K562 (cell line): ENCODE results near the gene CDC42BPB. TPM values are rescaled to one million over a fixed set of nuclear protein-coding genes. Genes with fewer than 3 reads are reported as not detected.

Source experiments
- ATAC-seq: fragments of 200-7000 bp; cut with Tn5 transposase; 3 replicates; pipeline ENCODE4 v1.9.1; 2020; ENCODE audit warnings: moderate library complexity
- BruUV-seq: library from RNA; stranded (reverse); fragments of 400-500 nt; replicated peaks from 2 replicates; lab custom pipeline; 2021; lab: Mats Ljungman, UMichigan
- CTCF ChIA-PET: fragments of 300-600 bp; formaldehyde crosslinking; extraction: SDS; loops from one replicate; lab custom pipeline; 2021; ENCODE audit warnings: low intra/inter-chr PET ratio; lab: Yijun Ruan, JAX
- POLR2A ChIA-PET: fragments of 300-600, 350-650 bp; sonication (Branson Sonifier 250); formaldehyde crosslinking; extraction: SDS; loops from one replicate; lab custom pipeline; 2021; ENCODE audit warnings: antibody characterized with exemption, inconsistent platforms; lab: Yijun Ruan, JAX
- DNase-seq, 4 experiments: peaks; one replicate each; pipeline versions ENCODE4 v3.0.0 to v3.0.0-alpha.2; 2011 to 2018; ENCODE audit warnings: low spot score in 3 of 4, mixed read lengths in 3 of 4; ENCODE audit errors: extremely low read depth in 1 of 4
- FAIRE-seq: peaks from 2 replicates; lab custom pipeline; 2011; peaks lifted over from hg19 to GRCh38; lab: Jason Lieb, UNC
- H2AFZ ChIP-seq: 2 replicates; pipeline ENCODE4 v1.6.0; 2011; ENCODE audit warnings: low read depth, low read length, control low read depth, inconsistent platforms
- H3K27ac ChIP-seq: fragments of 200-600 bp; 3 replicates; pipeline ENCODE4 v1.8.0; 2011; ENCODE audit warnings: low read depth, mild to moderate bottlenecking, control low read depth, inconsistent platforms, low read length, moderate library complexity, mixed read lengths; ENCODE audit errors: extremely low read depth
- H3K27me3 ChIP-seq, 2 experiments: fragments of 300-600 bp in 1 of 2; 2 replicates in 1 of 2; 3 replicates in 1 of 2; pipeline versions ENCODE4 v1.6.0 to v1.8.0; 2011; ENCODE audit warnings: inconsistent platforms in 2 of 2, low read length in 2 of 2, mild to moderate bottlenecking in 1 of 2, mixed read lengths in 1 of 2, moderate library complexity in 1 of 2; ENCODE audit not compliant: control insufficient read depth in 2 of 2, insufficient read depth in 2 of 2
- H3K36me3 ChIP-seq: fragments of 300-600 bp; 3 replicates; pipeline ENCODE4 v1.8.0; 2011; ENCODE audit warnings: mild to moderate bottlenecking, low read length, inconsistent platforms; ENCODE audit not compliant: control insufficient read depth, insufficient read depth
- H3K4me1 ChIP-seq, 2 experiments: fragments of 200-600 bp in 1 of 2; replicated peaks in 1 of 2; 2 replicates in 1 of 2; 3 replicates in 1 of 2; pipeline versions ENCODE4 v1.5.1 to v1.8.0; 2011; ENCODE audit warnings: inconsistent platforms in 2 of 2, low read length in 2 of 2, mild to moderate bottlenecking in 1 of 2, mixed read lengths in 1 of 2, moderate library complexity in 1 of 2; ENCODE audit not compliant: control insufficient read depth in 2 of 2, insufficient read depth in 2 of 2
- H3K4me2 ChIP-seq: 2 replicates; pipeline ENCODE4 v1.6.1; 2011; ENCODE audit warnings: low read length, control low read depth, inconsistent platforms, mixed read lengths; ENCODE audit not compliant: insufficient read depth
- H3K4me3 ChIP-seq: fragments of 200-600 bp; sonication (generic), shearing (Covaris generic); 2 replicates; pipeline ENCODE4 v1.5.1; 2016; ENCODE audit warnings: control low read depth, inconsistent platforms
- H3K79me2 ChIP-seq: fragments of 200-600 bp; 3 replicates; pipeline ENCODE4 v1.8.0; 2011; ENCODE audit warnings: low read length, inconsistent platforms; ENCODE audit not compliant: control insufficient read depth, insufficient read depth
- H3K9ac ChIP-seq, 2 experiments: 2 replicates each; pipeline versions ENCODE4 v1.6.0 to v1.6.1; 2011; ENCODE audit warnings: low read depth in 2 of 2, low read length in 2 of 2, control low read depth in 1 of 2, inconsistent platforms in 1 of 2, mild to moderate bottlenecking in 1 of 2, mixed read lengths in 1 of 2; ENCODE audit not compliant: insufficient read depth in 1 of 2
- H3K9me1 ChIP-seq: one replicate; pipeline ENCODE4 v1.6.0; 2011; ENCODE audit warnings: inconsistent platforms, mild to moderate bottlenecking, low read length, moderate library complexity; ENCODE audit not compliant: control insufficient read depth, insufficient read depth
- H3K9me3 ChIP-seq: replicated peaks from 2 replicates; pipeline ENCODE4 v1.5.1; 2011; ENCODE audit warnings: low read depth, low read length, inconsistent platforms; ENCODE audit not compliant: control insufficient read depth, insufficient read depth
- H4K20me1 ChIP-seq: replicated peaks from 2 replicates; pipeline ENCODE4 v1.6.1; 2011; ENCODE audit warnings: low read length, inconsistent platforms, mixed read lengths; ENCODE audit not compliant: control insufficient read depth, insufficient read depth
- HNRNPL ChIP-seq: fragments of 200-400 bp; formaldehyde crosslinking; IDR thresholded peaks from 2 replicates; pipeline ENCODE4 v1.6.1; 2017; ENCODE audit warnings: low read depth, mild to moderate bottlenecking, low read length
- YBX1 ChIP-seq: fragments of 450-650 bp; IDR thresholded peaks from 2 replicates; pipeline ENCODE4 v1.7.1; 2016; ENCODE audit warnings: mild to moderate bottlenecking
- ZBED1 ChIP-seq: IDR thresholded peaks from 2 replicates; pipeline ENCODE4 v1.6.1; 2014
- ZSCAN29 ChIP-seq: fragments of 450-650 bp; IDR thresholded peaks from 2 replicates; pipeline ENCODE4 v1.6.1; 2017
- WGBS: fragments of 100-300 bp; shearing (Covaris generic); methylation state at CpG from one replicate; pipeline ENCODE4 v1.1.6; 2016; ENCODE audit warnings: low coverage, mixed read lengths; ENCODE audit not compliant: insufficient coverage; ENCODE audit errors: missing lambda C conversion rate; 5-methylcytosine and 5-hydroxymethylcytosine counted together
- in situ Hi-C: fragments of 300-500 bp; cut with MboI; formaldehyde crosslinking; loops from 4 replicates; pipeline ENCODE4 v1.15.0; 2018; ENCODE audit warnings: inconsistent platforms, mixed read lengths
- intact Hi-C: fragments of 100-400 bp; cut with micrococcal nuclease; formaldehyde crosslinking; loops from 2 replicates; pipeline ENCODE4 v1.14.2; 2022
- polyA plus RNA-seq, 8 experiments: library from polyadenylated mRNA; depleted of rRNA in 4 of 8; stranded (reverse) in 5 of 8; unstranded in 3 of 8; fragments of >200 nt; fragmentation: Nextera tagmentation in 2 of 8; fragmentation: Illumina TruSeq in 1 of 8; extraction: Ambion mirVana in 2 of 8; extraction: Trizol in 1 of 8; gene quantifications; 2 replicates each; pipeline versions ENCODE4 v1.2.1 to v1.2.3, GENCODE V29; 2011 to 2014; ENCODE audit warnings: inconsistent platforms in 1 of 8, missing spikeins in 1 of 8
- total RNA-seq, 7 experiments: library from RNA; depleted of rRNA in 6 of 7; stranded (reverse); fragments of >200 nt in 6 of 7; fragmentation: Illumina TruSeq in 2 of 7; extraction: Trizol in 2 of 7; gene quantifications; 2 replicates each; pipeline versions ENCODE4 v1.2.1 to v1.2.3, GENCODE V29; 2011 to 2021; ENCODE audit warnings: low replicate concordance in 1 of 7
- TF ChIP-seq, protein P1 (sequence below), 2 experiments: fragments of 450-650 bp; IDR thresholded peaks; 2 replicates each; pipeline ENCODE4 v1.6.1; 2018; ENCODE audit warnings: mild to moderate bottlenecking in 2 of 2, low read depth in 1 of 2; ENCODE audit not compliant: partially characterized antibody in 2 of 2
- TF ChIP-seq, protein P2 (sequence below): fragments of 250-450 bp; sonication (Bioruptor Pico); IDR thresholded peaks from 2 replicates; pipeline ENCODE4 v1.8.0; 2022; ENCODE audit warnings: inconsistent platforms
- TF ChIP-seq, protein P3 (sequence below): fragments of 250-450 bp; sonication (Bioruptor Pico); IDR thresholded peaks from 2 replicates; pipeline ENCODE4 v1.8.0; 2022; ENCODE audit warnings: moderate library complexity, mild to moderate bottlenecking, inconsistent platforms

Gene CDC42BPB
- total and polyA plus RNA-seq, 9 of the 15 experiments (the other 6 are each of a cell fraction or from before 2014, with no cell fraction given), result 0.07 to 24.3 (median 12.6) TPM

DNA sequence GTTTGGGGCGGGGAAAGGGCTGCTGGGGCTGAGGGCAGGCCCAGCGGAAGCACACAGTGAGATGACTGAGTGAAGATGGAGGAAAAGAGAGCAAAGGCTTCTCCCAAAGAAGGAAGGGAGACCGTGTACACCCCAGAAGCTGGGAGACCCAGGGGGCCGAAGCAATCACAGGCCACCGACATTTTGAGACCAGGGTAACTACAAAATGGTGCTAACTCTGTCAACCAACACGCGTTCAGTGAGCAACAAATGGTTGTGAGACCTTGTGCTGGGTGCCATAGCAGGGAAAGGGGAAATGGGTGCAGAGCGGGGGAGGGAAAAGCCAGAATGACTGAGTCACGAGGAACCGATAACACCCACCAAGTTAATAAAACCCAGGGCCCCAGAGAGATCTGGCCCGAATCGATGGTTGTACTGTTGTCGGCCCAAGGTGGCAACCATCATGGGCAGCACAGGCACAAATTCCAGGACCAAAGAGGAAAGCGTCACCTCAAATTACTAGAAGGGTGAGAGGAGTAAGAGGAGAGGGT is 50.3 kb downstream of the CDC42BPB start:
- WGBS, result 84% methylated on average over 13 of the region's 14 CpGs
- H3K79me2 ChIP-seq, result no peaks in the 10 kb centered on the region

More for the DNA sequence above, 50.3 kb downstream of the CDC42BPB start:
- Histone ChIP-seq H4K20me1 (no peaks in the 10 kb centered on the region), H3K4me3 (no peak overlapping the region), H3K9me3 (no peaks in the 10 kb centered on the region), H3K27me3 (no peaks in the 10 kb centered on the region), H2AFZ (no peak overlapping the region), H3K4me1 (peaks cover 7 to 20% of the 10 kb centered on the region in 2 experiments; a peak in 4 of 5 replicates), H3K36me3 (0 out of 3 replicates have a peak, but pooled peaks cover 3% of the 10 kb centered on the region), H3K9ac (0 out of 4 replicates have a peak overlapping the region, but pooled peaks of 1 of the 2 experiments have one; percentile 52), H3K27ac (no peak overlapping the region), H3K9me1 (no peaks in the 10 kb centered on the region), H3K4me2 (no peak overlapping the region)
- no peak for TF ChIP-seq ZBED1
- no peak for TF ChIP-seq ZSCAN29
- TF ChIP-seq, protein P1, sequence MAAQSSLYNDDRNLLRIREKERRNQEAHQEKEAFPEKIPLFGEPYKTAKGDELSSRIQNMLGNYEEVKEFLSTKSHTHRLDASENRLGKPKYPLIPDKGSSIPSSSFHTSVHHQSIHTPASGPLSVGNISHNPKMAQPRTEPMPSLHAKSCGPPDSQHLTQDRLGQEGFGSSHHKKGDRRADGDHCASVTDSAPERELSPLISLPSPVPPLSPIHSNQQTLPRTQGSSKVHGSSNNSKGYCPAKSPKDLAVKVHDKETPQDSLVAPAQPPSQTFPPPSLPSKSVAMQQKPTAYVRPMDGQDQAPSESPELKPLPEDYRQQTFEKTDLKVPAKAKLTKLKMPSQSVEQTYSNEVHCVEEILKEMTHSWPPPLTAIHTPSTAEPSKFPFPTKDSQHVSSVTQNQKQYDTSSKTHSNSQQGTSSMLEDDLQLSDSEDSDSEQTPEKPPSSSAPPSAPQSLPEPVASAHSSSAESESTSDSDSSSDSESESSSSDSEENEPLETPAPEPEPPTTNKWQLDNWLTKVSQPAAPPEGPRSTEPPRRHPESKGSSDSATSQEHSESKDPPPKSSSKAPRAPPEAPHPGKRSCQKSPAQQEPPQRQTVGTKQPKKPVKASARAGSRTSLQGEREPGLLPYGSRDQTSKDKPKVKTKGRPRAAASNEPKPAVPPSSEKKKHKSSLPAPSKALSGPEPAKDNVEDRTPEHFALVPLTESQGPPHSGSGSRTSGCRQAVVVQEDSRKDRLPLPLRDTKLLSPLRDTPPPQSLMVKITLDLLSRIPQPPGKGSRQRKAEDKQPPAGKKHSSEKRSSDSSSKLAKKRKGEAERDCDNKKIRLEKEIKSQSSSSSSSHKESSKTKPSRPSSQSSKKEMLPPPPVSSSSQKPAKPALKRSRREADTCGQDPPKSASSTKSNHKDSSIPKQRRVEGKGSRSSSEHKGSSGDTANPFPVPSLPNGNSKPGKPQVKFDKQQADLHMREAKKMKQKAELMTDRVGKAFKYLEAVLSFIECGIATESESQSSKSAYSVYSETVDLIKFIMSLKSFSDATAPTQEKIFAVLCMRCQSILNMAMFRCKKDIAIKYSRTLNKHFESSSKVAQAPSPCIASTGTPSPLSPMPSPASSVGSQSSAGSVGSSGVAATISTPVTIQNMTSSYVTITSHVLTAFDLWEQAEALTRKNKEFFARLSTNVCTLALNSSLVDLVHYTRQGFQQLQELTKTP (IDR thresholded peaks at IDR 0.05; ENCODE audit: low read depth in 1 of 2, partially characterized antibody in 2 of 2), result no peak
- TF ChIP-seq YBX1, result no peak
- no peak for TF ChIP-seq HNRNPL
- TF ChIP-seq, protein P2, sequence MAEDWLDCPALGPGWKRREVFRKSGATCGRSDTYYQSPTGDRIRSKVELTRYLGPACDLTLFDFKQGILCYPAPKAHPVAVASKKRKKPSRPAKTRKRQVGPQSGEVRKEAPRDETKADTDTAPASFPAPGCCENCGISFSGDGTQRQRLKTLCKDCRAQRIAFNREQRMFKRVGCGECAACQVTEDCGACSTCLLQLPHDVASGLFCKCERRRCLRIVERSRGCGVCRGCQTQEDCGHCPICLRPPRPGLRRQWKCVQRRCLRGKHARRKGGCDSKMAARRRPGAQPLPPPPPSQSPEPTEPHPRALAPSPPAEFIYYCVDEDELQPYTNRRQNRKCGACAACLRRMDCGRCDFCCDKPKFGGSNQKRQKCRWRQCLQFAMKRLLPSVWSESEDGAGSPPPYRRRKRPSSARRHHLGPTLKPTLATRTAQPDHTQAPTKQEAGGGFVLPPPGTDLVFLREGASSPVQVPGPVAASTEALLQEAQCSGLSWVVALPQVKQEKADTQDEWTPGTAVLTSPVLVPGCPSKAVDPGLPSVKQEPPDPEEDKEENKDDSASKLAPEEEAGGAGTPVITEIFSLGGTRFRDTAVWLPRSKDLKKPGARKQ, result no peak
- TF ChIP-seq, protein P3, sequence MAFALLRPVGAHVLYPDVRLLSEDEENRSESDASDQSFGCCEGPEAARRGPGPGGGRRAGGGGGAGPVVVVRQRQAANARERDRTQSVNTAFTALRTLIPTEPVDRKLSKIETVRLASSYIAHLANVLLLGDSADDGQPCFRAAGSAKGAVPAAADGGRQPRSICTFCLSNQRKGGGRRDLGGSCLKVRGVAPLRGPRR (CRISPR knock-in tag), result no peak
- in situ Hi-C loops, result no loop called here
- FAIRE-seq (no peak), DNase-seq (no peak), ATAC-seq (no peak)
- no TSS peak for BruUV-seq
- POLR2A ChIA-PET, result interaction anchor here (1.2 kb wide), 1 partner anchor 12 kb away, joined by 3 read pairs; no protein-coding TSS in a partner anchor
- CTCF ChIA-PET, result no interaction called here
- intact Hi-C loops, result no loop called here
